ENCODE data around the gene RRP8.

RRP8 gene

DNA sequence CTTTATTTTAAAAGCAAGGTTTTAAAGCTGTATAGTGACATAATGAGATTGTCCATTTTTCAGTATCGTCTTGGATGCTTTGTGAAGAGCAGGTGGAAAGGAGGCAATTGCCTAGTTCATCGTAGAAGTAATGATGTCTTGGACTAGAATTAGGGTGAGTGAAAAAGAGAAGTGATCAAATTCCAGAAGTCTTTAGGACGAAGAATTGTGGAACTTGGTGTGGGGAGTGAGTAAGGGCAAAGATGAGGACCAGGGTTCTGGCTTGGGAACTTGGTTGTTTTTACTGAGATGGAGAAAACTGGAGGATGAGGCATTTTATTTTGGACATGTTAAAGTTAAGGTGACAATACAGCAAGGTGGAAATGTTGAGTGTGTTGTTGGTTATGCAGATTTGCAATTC is 1.4 kb upstream of the RRP8 start:
- TF ChIP-seq ISL1 (CRISPR knock-in tag; IDR thresholded peaks at IDR 0.05) (no peak), SNAI2 (CRISPR knock-in tag; IDR thresholded peaks at IDR 0.05) (no peak), GLIS3 (CRISPR knock-in tag; IDR thresholded peaks at IDR 0.05) (no peak), ESRRG (CRISPR knock-in tag; IDR thresholded peaks at IDR 0.05) (no peak), ARNTL (CRISPR knock-in tag; IDR thresholded peaks at IDR 0.05; ENCODE audit: borderline replicate concordance, low read depth) (no peak), PPARA (CRISPR knock-in tag; IDR thresholded peaks at IDR 0.05; ENCODE audit: borderline replicate concordance) (no peak), RARB (CRISPR knock-in tag; IDR thresholded peaks at IDR 0.05) (no peak), ZFP3 (CRISPR knock-in tag; IDR thresholded peaks at IDR 0.05) (no peak), ZNF70 (CRISPR knock-in tag; IDR thresholded peaks at IDR 0.05) (no peak), PATZ1 (CRISPR knock-in tag; IDR thresholded peaks at IDR 0.05; ENCODE audit: borderline replicate concordance) (no peak), TSHZ2 (CRISPR knock-in tag; IDR thresholded peaks at IDR 0.05) (no peak), TCF4 (CRISPR knock-in tag; IDR thresholded peaks at IDR 0.05; ENCODE audit: borderline replicate concordance) (no peak)
- ATAC-seq, result no peak

- no peak for TF ChIP-seq ZNF565 (CRISPR knock-in tag; conservative IDR thresholded peaks at IDR 0.05; ENCODE audit: low read depth)
- no peak for TF ChIP-seq TCF4 (CRISPR knock-in tag; IDR thresholded peaks at IDR 0.05; ENCODE audit: borderline replicate concordance)
- TF ChIP-seq ZC3H10 (CRISPR knock-in tag; IDR thresholded peaks at IDR 0.05), result no peak
- no peak for TF ChIP-seq CSRNP3 (CRISPR knock-in tag; IDR thresholded peaks at IDR 0.05)
- no peak for TF ChIP-seq PPARA (CRISPR knock-in tag; IDR thresholded peaks at IDR 0.05; ENCODE audit: borderline replicate concordance)
- TF ChIP-seq ISL1 (CRISPR knock-in tag; IDR thresholded peaks at IDR 0.05), result no peak
- no peak for TF ChIP-seq GLIS3 (CRISPR knock-in tag; IDR thresholded peaks at IDR 0.05)
- no peak for TF ChIP-seq ESRRG (CRISPR knock-in tag; IDR thresholded peaks at IDR 0.05)
- ATAC-seq, result peak; percentile 64
These were observed 738 bp upstream of the RRP8 start for GRCh38 chr11:6604081-6604626.

DNA sequence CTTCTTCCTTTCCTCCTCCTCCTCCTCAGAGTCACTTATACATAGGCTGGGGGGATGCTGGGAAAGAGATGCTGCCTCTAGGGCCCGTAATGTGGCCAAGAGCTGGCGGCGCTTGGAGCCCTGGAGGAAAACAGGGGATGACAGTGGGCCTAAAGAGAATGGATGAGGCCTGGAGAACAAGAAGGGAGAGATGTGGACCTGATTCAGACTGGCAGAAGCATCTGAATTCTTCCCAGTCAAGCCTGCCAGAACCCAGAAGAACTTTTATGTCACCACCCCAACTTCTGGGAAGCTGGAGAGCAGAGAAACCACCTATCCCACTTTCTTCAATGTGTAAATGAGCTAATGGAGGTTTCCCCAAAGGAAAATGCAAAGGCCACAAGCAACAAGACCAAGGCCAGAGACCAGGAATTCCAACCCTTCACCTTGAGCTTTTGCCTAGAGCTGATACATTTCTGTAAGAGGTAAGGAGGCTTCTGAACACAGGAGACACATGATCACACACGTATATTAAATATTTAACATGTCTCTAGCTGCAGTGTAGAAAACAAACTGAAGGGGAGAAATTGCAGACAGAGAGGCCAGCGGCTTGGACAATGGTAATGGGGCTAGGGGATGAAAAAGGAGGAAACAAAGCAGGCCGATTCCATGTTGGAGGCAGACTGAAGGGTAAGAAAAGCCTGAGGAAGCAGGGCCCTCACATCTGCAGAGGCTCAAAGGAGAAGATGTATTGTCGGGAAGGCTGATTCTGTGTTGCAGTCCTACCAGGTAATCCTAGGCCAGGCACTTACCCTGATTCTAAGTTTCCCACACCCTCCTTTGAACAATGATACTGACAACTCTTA is 1.1 kb downstream of the RRP8 start:
- no peak for ATAC-seq
- TF ChIP-seq ZNF8 (CRISPR knock-in tag; IDR thresholded peaks at IDR 0.05), result no peak
- no peak for TF ChIP-seq BACH2 (CRISPR knock-in tag; IDR thresholded peaks at IDR 0.05; ENCODE audit: borderline replicate concordance)
- TF ChIP-seq ARNTL (CRISPR knock-in tag; IDR thresholded peaks at IDR 0.05; ENCODE audit: borderline replicate concordance, low read depth), result no peak

GRCh38 chr11:6601041-6601461 is 2.4 kb downstream of the RRP8 start:
- no peak for ATAC-seq
- TF ChIP-seq ESRRG (CRISPR knock-in tag; IDR thresholded peaks at IDR 0.05) (no peak), CREB5 (CRISPR knock-in tag; IDR thresholded peaks at IDR 0.05; ENCODE audit: low read depth) (no peak), ISL1 (CRISPR knock-in tag; IDR thresholded peaks at IDR 0.05) (no peak), TSHZ2 (CRISPR knock-in tag; IDR thresholded peaks at IDR 0.05) (no peak), ZNF8 (CRISPR knock-in tag; IDR thresholded peaks at IDR 0.05) (no peak), RARB (CRISPR knock-in tag; IDR thresholded peaks at IDR 0.05) (no peak), CSDC2 (CRISPR knock-in tag; IDR thresholded peaks at IDR 0.05) (no peak), ZFP30 (CRISPR knock-in tag; IDR thresholded peaks at IDR 0.05) (no peak), SNAI2 (CRISPR knock-in tag; IDR thresholded peaks at IDR 0.05) (no peak)
